Activated CD4-positive, alpha-beta T cell treated with anti-CD3 and anti-CD28 coated beads, Interleukin-2, amount 10 ng/mL, durations not matched to agents 24 days and 14 days (primary cell): Measurements from ENCODE around the gene MDFI. TPM values are rescaled to one million over a fixed set of nuclear protein-coding genes. Genes with fewer than 3 reads are reported as not detected.

Experiments
- total RNA-seq: library from RNA; stranded (reverse); gene quantifications from 2 replicates; pipeline ENCODE4 v1.2.3, GENCODE V29; 2022

Gene MDFI
- total RNA-seq, 1 donor from 2014 or later = not detected

Other genes with a start within 250 kb of the MDFI start
- 16.9 and 17.6 TPM in 2 replicates for gene FOXP4, start 92.1 kb upstream of the MDFI start, total RNA-seq
- 14.1 and 14.9 TPM in 2 replicates for gene TFEB, start 97.1 kb downstream of the MDFI start, total RNA-seq
- not detected in 2 replicates for gene PGC, start 108.9 kb downstream of the MDFI start, total RNA-seq
- gene FRS3, start 141.4 kb downstream of the MDFI start, total RNA-seq = 4.7 and 6.8 TPM in 2 replicates
- not detected in 2 replicates for gene PRICKLE4, start 142.3 kb downstream of the MDFI start, total RNA-seq
- 367 and 376 TPM in 2 replicates for gene TOMM6, start 149.2 kb downstream of the MDFI start, total RNA-seq